ENCODE data around the gene RNF157. TPM values are rescaled to one million over a fixed set of nuclear protein-coding genes. Genes with fewer than 3 reads are reported as not detected.

Gene RNF157
- total RNA-seq, 1 donor from 2014 or later: 18.7 TPM

- no peak overlapping the region for H3K27ac Mint-ChIP-seq (ENCODE audit: unreplicated experiment)
- no peak overlapping the region for H3K4me3 Mint-ChIP-seq (ENCODE audit: unreplicated experiment)
- peak; percentile 98 for TF ChIP-seq CTCF (IDR thresholded peaks at IDR 0.05; ENCODE audit: unreplicated experiment)
- H3K27me3 Mint-ChIP-seq (ENCODE audit: unreplicated experiment): peaks cover 16% of the 10 kb centered on the region
- H3K9me3 Mint-ChIP-seq (ENCODE audit: unreplicated experiment): no peaks in the 10 kb centered on the region
- no peaks in the 10 kb centered on the region for H3K4me1 Mint-ChIP-seq (ENCODE audit: unreplicated experiment)
- peaks cover 20% of the 10 kb centered on the region for H3K36me3 Mint-ChIP-seq (ENCODE audit: low read depth, unreplicated experiment)
- DNase-seq (ENCODE audit: low spot score): peak; percentile 90
These were observed 38.9 kb upstream of the RNF157 start for GRCh38 chr17:76278952-76279741.

DNA sequence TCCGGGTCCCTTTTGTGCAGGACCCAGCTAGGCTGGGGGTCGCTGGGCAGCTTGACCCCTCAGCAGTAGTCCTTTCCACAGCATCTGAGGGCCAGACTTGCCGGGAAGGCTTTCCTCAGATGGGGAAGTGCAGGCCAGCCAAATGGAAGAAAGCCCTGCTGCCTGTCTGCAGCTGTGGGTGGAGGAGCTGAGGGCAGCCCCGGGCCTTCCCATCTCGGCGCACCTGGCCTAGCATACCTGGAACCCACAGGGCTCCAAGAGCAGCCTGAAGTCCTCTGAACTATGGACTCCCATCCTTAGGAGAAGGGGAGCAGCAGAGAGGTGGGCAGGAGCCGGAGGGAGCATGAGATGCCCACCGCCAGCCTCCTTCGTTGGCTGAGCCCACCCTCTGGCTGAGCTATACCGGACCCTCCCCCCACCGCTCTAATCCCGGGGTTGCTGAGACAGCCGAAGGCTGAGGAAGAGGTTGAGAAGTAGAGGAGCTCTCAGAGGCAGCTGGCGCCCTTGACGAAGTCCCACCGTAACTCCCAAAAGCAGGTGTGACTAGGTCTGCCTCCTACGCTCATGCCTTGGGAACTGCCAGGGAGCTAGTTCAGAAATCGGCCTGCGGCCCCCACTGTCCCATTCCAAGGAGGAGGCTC, 38.1 kb upstream of the RNF157 start:
- DNase-seq (ENCODE audit: low spot score): no peak
- Mint-ChIP-seq H3K36me3 (ENCODE audit: low read depth, unreplicated experiment) (peaks cover 19% of the 10 kb centered on the region), H3K4me1 (ENCODE audit: unreplicated experiment) (no peaks in the 10 kb centered on the region), H3K27me3 (ENCODE audit: unreplicated experiment) (peaks cover 16% of the 10 kb centered on the region), H3K9me3 (ENCODE audit: unreplicated experiment) (no peaks in the 10 kb centered on the region), H3K27ac (ENCODE audit: unreplicated experiment) (no peak overlapping the region), H3K4me3 (ENCODE audit: unreplicated experiment) (no peak overlapping the region)
- no peak for TF ChIP-seq CTCF (IDR thresholded peaks at IDR 0.05; ENCODE audit: unreplicated experiment)

- Mint-ChIP-seq H3K27ac (ENCODE audit: unreplicated experiment) (no peak overlapping the region), H3K4me1 (ENCODE audit: unreplicated experiment) (peaks cover 3% of the 10 kb centered on the region), H3K9me3 (ENCODE audit: unreplicated experiment) (no peaks in the 10 kb centered on the region), H3K27me3 (ENCODE audit: unreplicated experiment) (peaks cover 14% of the 10 kb centered on the region), H3K36me3 (ENCODE audit: low read depth, unreplicated experiment) (peaks cover 15% of the 10 kb centered on the region), H3K4me3 (ENCODE audit: unreplicated experiment) (peak overlapping the region; percentile 10)
- TF ChIP-seq CTCF (IDR thresholded peaks at IDR 0.05; ENCODE audit: unreplicated experiment): no peak
- no peak for DNase-seq (ENCODE audit: low spot score)
These were observed 37.3 kb upstream of the RNF157 start for GRCh38 chr17:76277300-76278267.

DNA sequence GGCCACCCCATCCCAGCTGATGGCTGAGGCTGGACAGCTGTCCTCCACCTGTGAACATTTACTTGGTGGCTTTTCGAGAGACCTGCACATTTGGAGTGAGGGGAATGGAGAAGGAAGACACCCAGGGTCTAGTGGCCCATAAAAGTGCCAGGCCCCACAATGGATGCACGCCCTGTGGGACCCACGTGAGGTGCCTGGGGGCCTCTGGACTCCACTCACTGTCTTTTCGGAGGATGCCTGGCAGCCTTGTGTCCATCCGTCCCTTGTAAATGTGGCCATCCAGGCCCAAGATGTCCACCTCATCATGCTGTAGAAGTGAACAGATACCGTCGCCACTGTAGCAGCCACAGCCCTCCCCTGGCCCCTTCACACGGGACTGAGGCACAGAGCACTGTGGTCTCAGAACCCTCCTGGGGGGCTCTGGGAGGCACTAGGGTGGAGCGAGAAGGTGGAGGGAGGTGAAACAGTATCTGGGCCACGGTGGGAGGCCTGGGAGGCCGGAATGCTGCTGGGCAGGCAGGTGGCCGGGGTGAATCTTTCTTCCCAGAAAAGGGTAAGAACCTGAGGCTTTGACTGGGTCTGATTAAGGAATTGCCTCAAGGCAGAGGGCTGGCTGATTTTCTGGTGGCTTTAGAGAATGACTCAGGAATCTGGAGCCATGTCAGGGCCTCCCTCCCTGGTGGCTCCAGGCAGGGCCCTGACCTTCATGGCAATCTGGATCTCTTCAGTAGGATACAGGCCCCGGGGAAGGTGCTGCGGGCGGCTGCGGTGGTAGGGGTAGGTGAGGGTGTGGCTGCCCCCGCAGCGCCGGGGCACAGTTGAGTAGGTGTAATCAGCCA, 36.4 kb upstream of the RNF157 start:
- H3K36me3 Mint-ChIP-seq (ENCODE audit: low read depth, unreplicated experiment): peaks cover 11% of the 10 kb centered on the region
- no peaks in the 10 kb centered on the region for H3K9me3 Mint-ChIP-seq (ENCODE audit: unreplicated experiment)
- no peak for TF ChIP-seq CTCF (IDR thresholded peaks at IDR 0.05; ENCODE audit: unreplicated experiment)
- H3K27me3 Mint-ChIP-seq (ENCODE audit: unreplicated experiment): peaks cover 13% of the 10 kb centered on the region
- H3K4me1 Mint-ChIP-seq (ENCODE audit: unreplicated experiment): peaks cover 3% of the 10 kb centered on the region
- no peak for DNase-seq (ENCODE audit: low spot score)
- H3K4me3 Mint-ChIP-seq (ENCODE audit: unreplicated experiment): no peak overlapping the region
- H3K27ac Mint-ChIP-seq (ENCODE audit: unreplicated experiment): no peak overlapping the region

Measured in endothelial cell (in vitro differentiated cells).